Muscle of leg (tissue), 11 donors: ENCODE measurements around the gene GALNT15. TPM values are rescaled to one million over a fixed set of nuclear protein-coding genes. Genes with fewer than 3 reads are reported as not detected.

Experiments
- DNase-seq: peaks from one replicate; pipeline ENCODE4 v3.0.0; 2013
- H3K27ac ChIP-seq: one replicate; pipeline ENCODE4 v1.5.1; 2013; ENCODE audit warnings: mild to moderate bottlenecking, low read length, control low read depth
- H3K27me3 ChIP-seq: one replicate; pipeline ENCODE4 v1.6.1; 2013; ENCODE audit warnings: low read length; ENCODE audit not compliant: control insufficient read depth, insufficient read depth
- H3K36me3 ChIP-seq: one replicate; pipeline ENCODE4 v1.6.1; 2013; ENCODE audit warnings: low read length; ENCODE audit not compliant: control insufficient read depth, insufficient read depth
- H3K4me1 ChIP-seq: one replicate; pipeline ENCODE4 v1.6.1; 2013; ENCODE audit warnings: low read length; ENCODE audit not compliant: control insufficient read depth, insufficient read depth
- H3K4me3 ChIP-seq: one replicate; pipeline ENCODE4 v1.5.1; 2013; ENCODE audit warnings: low read length, control low read depth
- H3K9me3 ChIP-seq: replicated peaks from 2 replicates; pipeline ENCODE4 v1.6.1; 2013; ENCODE audit warnings: low read depth, low read length; ENCODE audit not compliant: control insufficient read depth
- WGBS: methylation state at CpG from one replicate; pipeline ENCODE4 v1.1.5; 2013; ENCODE audit warnings: missing lambda C conversion rate; ENCODE audit not compliant: insufficient coverage; 5-methylcytosine and 5-hydroxymethylcytosine counted together
- polyA plus RNA-seq, 8 donors: library from polyadenylated mRNA; unstranded; fragments of 120-200 nt; gene quantifications; one replicate each; pipeline versions ENCODE4 v1.2.1 to v1.2.3, GENCODE V29; 2013; ENCODE audit warnings: inconsistent platforms in 1 of 8, low replicate concordance in 1 of 8; ENCODE audit not compliant: insufficient read length in 8 of 8, insufficient read depth in 1 of 8
- total RNA-seq: library from RNA; stranded (reverse); fragments of 120-200 nt; gene quantifications from one replicate; pipeline ENCODE4 v1.2.4, GENCODE V29; 2013

Gene GALNT15
- total and polyA plus RNA-seq, 9 donors, result 0.48 to 2.0 (median 1.0) TPM

DNA sequence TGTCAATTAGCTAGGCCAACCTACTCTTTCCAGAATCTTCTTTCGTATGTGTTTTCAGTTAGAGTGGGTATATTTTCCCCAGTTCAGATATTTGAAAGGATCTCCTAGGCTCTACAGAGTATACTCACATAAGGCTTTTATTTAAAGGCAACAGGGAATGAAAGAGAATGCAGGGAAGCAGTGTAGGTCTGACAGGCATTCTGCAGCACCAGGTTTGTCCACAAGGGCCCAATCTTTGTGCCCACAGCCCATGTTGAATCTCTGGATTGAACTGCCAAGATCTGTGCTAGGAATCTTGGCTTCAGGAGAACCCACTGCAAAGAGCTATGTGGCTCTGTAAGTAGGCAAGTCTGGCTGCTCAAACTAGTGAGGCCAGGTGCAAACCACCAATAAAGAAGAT lies 24.2 kb upstream of the GALNT15 start:
- peaks cover 12% of the 10 kb centered on the region for H3K4me1 ChIP-seq
- no peak overlapping the region for H3K4me3 ChIP-seq
- H3K36me3 ChIP-seq, result no peaks in the 10 kb centered on the region
- DNase-seq, result no peak
- peaks cover 2% of the 10 kb centered on the region for H3K27me3 ChIP-seq
- H3K9me3 ChIP-seq, result peaks cover 21% of the 10 kb centered on the region
- peak overlapping the region; percentile 10 for H3K27ac ChIP-seq
- WGBS, result no CpG with 5 or more reads among the region's 1 CpG

DNA sequence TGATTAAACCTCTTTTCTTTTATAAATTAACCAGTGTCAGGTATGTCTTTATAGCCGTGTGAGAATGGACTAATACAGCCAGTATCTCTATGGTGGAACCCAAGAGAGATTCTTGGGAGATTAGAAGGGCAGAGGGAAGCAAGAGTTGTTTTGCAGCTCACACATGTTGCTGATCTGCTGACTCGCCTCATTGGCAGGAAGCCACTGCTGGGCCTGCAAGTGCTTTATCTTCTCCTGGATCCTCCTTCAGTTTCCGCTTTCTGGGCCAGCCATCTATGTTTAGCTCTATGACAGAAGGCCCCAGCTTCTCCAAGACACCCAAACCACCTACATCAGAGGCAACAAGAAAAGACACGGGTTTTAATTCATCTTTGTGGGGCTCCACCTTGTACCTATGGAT lies 23.4 kb upstream of the GALNT15 start:
- no peak overlapping the region for H3K4me3 ChIP-seq
- peaks cover 2% of the 10 kb centered on the region for H3K27me3 ChIP-seq
- H3K4me1 ChIP-seq, result peaks cover 12% of the 10 kb centered on the region
- H3K27ac ChIP-seq, result no peak overlapping the region
- 51% methylated on average over 4 of the region's 4 CpGs for WGBS
- DNase-seq, result peak; percentile 86
- H3K9me3 ChIP-seq, result peaks cover 21% of the 10 kb centered on the region
- H3K36me3 ChIP-seq, result no peaks in the 10 kb centered on the region

DNA sequence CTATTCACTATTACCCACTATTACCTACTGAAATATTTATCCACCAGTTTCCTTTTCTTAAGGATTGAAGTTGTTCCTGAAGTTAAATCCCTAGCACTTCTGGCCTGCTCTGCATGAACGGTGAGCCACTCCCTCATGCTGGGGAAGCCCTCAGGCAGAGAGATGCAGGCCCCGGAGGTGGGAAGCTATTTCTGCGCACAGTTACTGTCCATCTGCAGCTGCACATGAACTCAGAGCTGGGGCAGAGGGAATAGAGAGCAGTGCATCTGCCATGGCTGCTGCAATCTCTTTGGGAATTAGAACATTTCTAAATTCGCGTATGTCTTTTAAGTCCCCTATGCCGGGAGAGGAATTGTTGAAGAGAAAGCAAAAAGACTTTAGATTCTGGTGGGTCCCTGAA lies 6.3 kb upstream of the GALNT15 start:
- H3K36me3 ChIP-seq, result no peaks in the 10 kb centered on the region
- WGBS, result 38% methylated on average over 6 of the region's 6 CpGs
- DNase-seq, result peak; percentile 76
- H3K4me3 ChIP-seq, result no peak overlapping the region
- peaks cover 8% of the 10 kb centered on the region for H3K4me1 ChIP-seq
- H3K27me3 ChIP-seq, result no peaks in the 10 kb centered on the region
- no peak overlapping the region for H3K27ac ChIP-seq
- H3K9me3 ChIP-seq, result peaks cover 6% of the 10 kb centered on the region

DNA sequence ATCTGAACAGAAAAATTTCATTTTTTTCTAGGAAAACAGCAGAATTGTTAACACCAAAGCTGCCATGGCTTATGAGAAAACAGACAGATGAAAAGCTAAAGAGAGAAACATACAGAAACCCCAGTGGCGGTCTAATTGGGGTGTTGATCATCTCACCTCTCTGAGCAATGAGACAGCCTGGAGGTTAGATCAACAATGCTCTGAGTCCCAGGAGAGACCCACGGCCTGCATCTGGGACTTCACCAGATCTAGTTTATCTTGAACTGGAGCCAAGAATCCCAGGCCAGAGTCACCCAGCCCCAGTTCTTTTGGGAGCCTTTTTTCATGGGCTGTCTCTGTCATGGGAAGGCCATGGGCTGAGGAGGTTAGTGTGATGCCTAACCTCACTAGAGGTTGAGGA lies 3.5 kb upstream of the GALNT15 start:
- Histone ChIP-seq H3K36me3 (no peaks in the 10 kb centered on the region), H3K27me3 (no peaks in the 10 kb centered on the region), H3K4me3 (no peak overlapping the region), H3K4me1 (peaks cover 33% of the 10 kb centered on the region), H3K27ac (no peak overlapping the region), H3K9me3 (no peaks in the 10 kb centered on the region)
- DNase-seq, result no peak
- 85% methylated on average over 2 of the region's 2 CpGs for WGBS

DNA sequence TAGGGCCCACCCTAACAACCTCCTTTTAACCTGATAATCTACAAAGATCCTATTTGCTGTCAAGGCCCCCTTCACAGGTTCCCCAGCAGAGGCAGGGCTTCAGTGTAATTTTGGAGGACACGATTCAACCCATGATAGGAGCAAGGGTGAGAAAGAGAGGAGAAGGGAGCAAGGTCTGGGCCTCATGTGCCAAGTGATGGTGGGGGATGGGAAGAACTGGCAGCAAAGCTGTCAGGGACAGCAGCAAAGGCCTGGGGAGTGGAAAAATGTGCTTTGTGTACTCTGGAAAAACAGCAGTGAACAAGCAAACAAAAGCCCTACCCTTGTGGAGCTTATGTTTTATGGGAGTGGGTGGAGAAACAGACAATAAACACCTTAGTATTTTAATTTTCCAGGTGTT lies 2.7 kb upstream of the GALNT15 start:
- no CpG with 5 or more reads among the region's 1 CpG for WGBS
- DNase-seq, result no peak
- Histone ChIP-seq H3K27ac (no peak overlapping the region), H3K27me3 (peaks cover 3% of the 10 kb centered on the region), H3K4me3 (no peak overlapping the region), H3K4me1 (peaks cover 38% of the 10 kb centered on the region), H3K36me3 (no peaks in the 10 kb centered on the region), H3K9me3 (no peaks in the 10 kb centered on the region)

DNA sequence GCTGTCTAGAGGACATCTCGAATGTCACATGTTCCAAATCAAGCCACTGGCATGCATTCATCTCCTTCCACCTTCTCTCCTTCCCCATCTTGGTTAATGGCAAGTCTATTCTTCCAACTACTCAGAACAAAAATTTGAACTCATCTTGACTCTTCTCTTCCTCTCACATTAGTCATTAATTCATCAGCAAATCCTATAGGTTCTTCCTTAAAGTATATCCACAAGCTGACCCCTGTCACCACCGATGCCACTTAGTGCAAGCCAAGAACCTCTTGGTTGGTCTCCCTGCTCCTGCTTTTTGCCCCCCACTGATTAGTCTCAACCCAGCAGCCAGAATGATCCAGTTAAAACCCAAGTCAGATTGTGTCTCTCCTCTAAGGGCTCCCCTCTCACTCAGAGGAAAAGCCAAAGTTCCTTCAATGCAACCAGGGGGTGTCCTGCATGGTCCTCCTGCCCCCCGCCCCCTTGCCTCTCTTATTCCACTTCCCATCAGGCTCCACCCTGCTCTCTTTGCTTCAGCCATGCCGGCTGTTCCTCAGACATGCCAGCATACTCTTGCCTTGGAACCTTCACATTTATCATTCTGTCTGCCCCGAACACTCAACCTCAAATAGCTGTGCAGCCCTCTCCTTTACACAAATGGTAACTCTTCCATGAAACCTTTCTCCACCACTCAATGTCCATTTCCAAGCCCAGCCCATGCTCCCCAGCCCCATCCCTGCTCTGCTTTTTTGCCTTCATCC lies 1.0 kb upstream of the GALNT15 start:
- H3K4me1 ChIP-seq, result peaks cover 42% of the 10 kb centered on the region
- no peak overlapping the region for H3K4me3 ChIP-seq
- WGBS, result 74% methylated on average over 5 of the region's 5 CpGs
- H3K27me3 ChIP-seq, result peaks cover 3% of the 10 kb centered on the region
- H3K27ac ChIP-seq, result no peak overlapping the region
- no peak for DNase-seq
- no peaks in the 10 kb centered on the region for H3K9me3 ChIP-seq
- no peaks in the 10 kb centered on the region for H3K36me3 ChIP-seq

DNA sequence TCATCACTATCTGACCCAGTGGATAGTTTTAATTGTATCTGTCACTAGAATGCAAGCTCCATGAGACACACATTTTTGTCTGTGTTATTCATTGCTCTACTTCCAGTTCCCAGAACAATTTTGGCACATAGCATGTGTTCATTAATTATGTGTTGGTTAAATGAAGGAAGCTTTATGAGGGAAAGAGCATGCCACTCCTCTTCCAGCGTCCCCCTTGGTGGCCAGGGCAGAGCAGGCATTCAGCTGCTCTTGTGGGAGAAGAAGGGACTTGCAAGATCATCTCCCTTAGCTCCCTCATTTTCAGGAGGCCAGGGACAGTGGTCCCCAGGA lies 489 bp upstream of the GALNT15 start:
- no peak overlapping the region for H3K4me3 ChIP-seq
- WGBS, result no CpG with 5 or more reads among the region's 1 CpG
- H3K27me3 ChIP-seq, result peaks cover 3% of the 10 kb centered on the region
- peaks cover 38% of the 10 kb centered on the region for H3K4me1 ChIP-seq
- H3K36me3 ChIP-seq, result no peaks in the 10 kb centered on the region
- no peaks in the 10 kb centered on the region for H3K9me3 ChIP-seq
- no peak overlapping the region for H3K27ac ChIP-seq
- DNase-seq, result no peak

DNA sequence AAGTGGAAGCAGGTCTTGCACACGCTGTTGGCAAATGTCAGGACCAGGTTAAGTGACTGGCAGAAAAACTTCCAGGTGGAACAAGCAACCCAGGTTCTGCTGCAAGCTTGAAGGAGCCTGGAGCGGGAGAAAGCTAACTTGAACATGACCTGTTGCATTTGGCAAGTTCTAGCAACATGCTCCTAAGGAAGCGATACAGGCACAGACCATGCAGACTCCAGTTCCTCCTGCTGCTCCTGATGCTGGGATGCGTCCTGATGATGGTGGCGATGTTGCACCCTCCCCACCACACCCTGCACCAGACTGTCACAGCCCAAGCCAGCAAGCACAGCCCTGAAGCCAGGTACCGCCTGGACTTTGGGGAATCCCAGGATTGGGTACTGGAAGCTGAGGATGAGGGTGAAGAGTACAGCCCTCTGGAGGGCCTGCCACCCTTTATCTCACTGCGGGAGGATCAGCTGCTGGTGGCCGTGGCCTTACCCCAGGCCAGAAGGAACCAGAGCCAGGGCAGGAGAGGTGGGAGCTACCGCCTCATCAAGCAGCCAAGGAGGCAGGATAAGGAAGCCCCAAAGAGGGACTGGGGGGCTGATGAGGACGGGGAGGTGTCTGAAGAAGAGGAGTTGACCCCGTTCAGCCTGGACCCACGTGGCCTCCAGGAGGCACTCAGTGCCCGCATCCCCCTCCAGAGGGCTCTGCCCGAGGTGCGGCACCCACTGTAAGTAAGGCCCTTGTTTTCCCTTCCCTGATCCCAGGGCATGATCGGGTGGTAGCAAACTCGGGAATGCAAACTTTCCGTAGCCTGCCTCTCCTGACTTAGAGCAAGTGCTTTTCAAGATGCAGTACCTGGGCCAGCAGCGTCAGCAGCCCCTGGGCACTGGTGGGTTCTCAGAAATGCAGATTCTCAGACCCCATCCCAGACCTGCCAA lies 759 bp downstream of the GALNT15 start:
- H3K36me3 ChIP-seq, result no peaks in the 10 kb centered on the region
- H3K9me3 ChIP-seq, result no peaks in the 10 kb centered on the region
- peaks cover 38% of the 10 kb centered on the region for H3K4me1 ChIP-seq
- no peak overlapping the region for H3K27ac ChIP-seq
- WGBS, result 78% methylated on average over 14 of the region's 19 CpGs
- peaks cover 3% of the 10 kb centered on the region for H3K27me3 ChIP-seq
- no peak overlapping the region for H3K4me3 ChIP-seq
- no peak for DNase-seq

DNA sequence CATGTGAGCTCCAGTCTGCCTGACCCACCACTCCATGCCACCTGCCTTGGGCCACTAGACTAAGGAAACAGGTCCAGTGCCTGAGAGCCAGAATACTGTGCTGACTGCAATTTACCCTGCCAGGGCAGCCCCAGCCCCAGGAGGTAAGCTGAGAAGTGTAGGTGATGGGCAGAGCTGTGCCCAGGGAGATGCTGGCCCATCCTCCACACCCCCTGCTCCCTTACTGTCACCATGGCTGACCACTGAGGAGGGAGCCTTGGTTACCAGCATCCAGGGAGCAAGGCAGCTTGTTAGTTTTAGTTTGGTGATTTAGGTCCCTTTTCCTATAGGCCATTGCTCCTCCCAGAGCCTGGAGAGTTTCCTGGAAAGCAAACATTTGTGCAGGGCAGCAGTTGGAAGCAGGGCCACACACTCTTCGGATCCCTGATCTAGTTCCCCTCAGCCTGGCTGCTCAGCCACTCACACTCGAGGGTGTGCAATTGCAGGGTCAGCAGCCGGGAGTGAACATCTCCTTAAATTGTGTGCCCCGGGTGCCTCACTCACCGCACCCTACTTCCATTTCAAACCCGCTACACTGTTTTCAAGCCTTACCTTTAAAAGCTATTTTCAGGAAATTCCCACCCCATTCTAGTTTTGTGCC lies 2.0 kb downstream of the GALNT15 start:
- DNase-seq, result no peak
- Histone ChIP-seq H3K27ac (no peak overlapping the region), H3K4me1 (peaks cover 38% of the 10 kb centered on the region), H3K4me3 (no peak overlapping the region), H3K9me3 (no peaks in the 10 kb centered on the region), H3K27me3 (peaks cover 3% of the 10 kb centered on the region), H3K36me3 (no peaks in the 10 kb centered on the region)
- 64% methylated on average over 6 of the region's 6 CpGs for WGBS

DNA sequence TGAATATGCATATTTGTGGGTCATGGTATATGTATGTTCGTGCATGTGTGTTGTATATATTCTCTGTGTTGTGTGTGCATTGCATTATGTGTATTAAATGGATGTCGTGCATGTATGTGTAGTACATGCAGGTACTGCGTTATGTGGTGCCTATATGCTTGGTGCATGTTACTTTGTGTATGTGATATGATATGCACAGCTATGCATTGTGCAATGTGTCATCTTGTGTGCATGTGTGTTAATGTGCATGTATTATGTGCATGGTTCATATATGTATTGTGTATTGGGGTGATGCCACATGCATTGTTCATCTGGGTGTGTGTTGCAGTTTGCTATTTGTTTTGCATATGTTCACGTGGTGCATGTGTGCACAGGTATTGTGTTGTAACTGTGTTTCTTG lies 2.9 kb downstream of the GALNT15 start:
- Histone ChIP-seq H3K4me1 (peaks cover 36% of the 10 kb centered on the region), H3K9me3 (no peaks in the 10 kb centered on the region), H3K4me3 (no peak overlapping the region), H3K27ac (no peak overlapping the region), H3K36me3 (no peaks in the 10 kb centered on the region), H3K27me3 (peaks cover 3% of the 10 kb centered on the region)
- 94% methylated on average over 3 of the region's 4 CpGs for WGBS
- no peak for DNase-seq
